Keratinocyte (primary cell): ENCODE data around the gene COL6A2. TPM values are rescaled to one million over a fixed set of nuclear protein-coding genes. Genes with fewer than 3 reads are reported as not detected.

ENCODE experiments used
- DNase-seq: peaks from one replicate; pipeline ENCODE4 v3.0.0-alpha.2; 2011; ENCODE audit warnings: low read depth, missing footprints, low spot score
- FAIRE-seq: peaks from 2 replicates; lab custom pipeline; 2011; peaks lifted over from hg19 to GRCh38; lab: Jason Lieb, UNC
- H2AFZ ChIP-seq: 2 replicates; pipeline ENCODE4 v1.6.0; 2012; ENCODE audit warnings: low read length, control low read depth, inconsistent platforms; ENCODE audit not compliant: control insufficient read depth
- H3K27ac ChIP-seq: 2 replicates; pipeline ENCODE4 v1.5.1; 2011; ENCODE audit warnings: low read length; ENCODE audit not compliant: control insufficient read depth, insufficient read depth
- H3K27me3 ChIP-seq: 3 replicates; pipeline ENCODE4 v1.6.0; 2011; ENCODE audit warnings: low read length; ENCODE audit not compliant: control insufficient read depth, insufficient read depth; ENCODE audit errors: extremely low read depth
- H3K36me3 ChIP-seq, 2 experiments: 2 replicates in 1 of 2; 3 replicates in 1 of 2; pipeline ENCODE4 v1.5.1; 2011; ENCODE audit warnings: low read length in 2 of 2, mild to moderate bottlenecking in 1 of 2; ENCODE audit not compliant: control insufficient read depth in 2 of 2, insufficient read depth in 2 of 2; ENCODE audit errors: extremely low read depth in 1 of 2
- H3K4me1 ChIP-seq: 3 replicates; pipeline ENCODE4 v1.5.1; 2011; ENCODE audit warnings: low read length; ENCODE audit not compliant: control insufficient read depth, insufficient read depth; ENCODE audit errors: extremely low read depth
- H3K4me2 ChIP-seq: 3 replicates; pipeline ENCODE4 v1.6.0; 2011; ENCODE audit warnings: low read depth, low read length; ENCODE audit not compliant: control insufficient read depth, insufficient read depth; ENCODE audit errors: extremely low read depth
- H3K4me3 ChIP-seq, 3 experiments: fragments of 200-600 bp in 1 of 3; sonication (generic) in 1 of 3; 2 replicates in 2 of 3; 3 replicates in 1 of 3; pipeline ENCODE4 v1.5.1; 2011 to 2016; ENCODE audit warnings: low read length in 3 of 3, mild to moderate bottlenecking in 3 of 3, control low read depth in 2 of 3, inconsistent platforms in 1 of 3, low read depth in 1 of 3, mixed read lengths in 1 of 3, mixed run types in 1 of 3, moderate library complexity in 1 of 3; ENCODE audit not compliant: control insufficient read depth in 2 of 3, insufficient read depth in 2 of 3; ENCODE audit errors: extremely low read depth in 1 of 3
- H3K79me2 ChIP-seq: 2 replicates; pipeline ENCODE4 v1.6.0; 2012; ENCODE audit warnings: low read length; ENCODE audit not compliant: control insufficient read depth, insufficient read depth
- H3K9ac ChIP-seq: 3 replicates; pipeline ENCODE4 v1.6.0; 2011; ENCODE audit warnings: low read length; ENCODE audit not compliant: control insufficient read depth, insufficient read depth; ENCODE audit errors: extremely low read depth
- H3K9me1 ChIP-seq: 3 replicates; pipeline ENCODE4 v1.6.0; 2011; ENCODE audit warnings: low read length; ENCODE audit not compliant: control insufficient read depth, insufficient read depth; ENCODE audit errors: extremely low read depth
- H3K9me3 ChIP-seq: 2 replicates; pipeline ENCODE4 v1.5.1; 2012; ENCODE audit warnings: low read depth, low read length; ENCODE audit not compliant: control insufficient read depth
- H4K20me1 ChIP-seq: 3 replicates; pipeline ENCODE4 v1.6.0; 2011; ENCODE audit warnings: low read length; ENCODE audit not compliant: control insufficient read depth, insufficient read depth; ENCODE audit errors: extremely low read depth
- CTCF ChIP-seq, 3 experiments: IDR thresholded peaks in 1 of 3; conservative IDR thresholded peaks in 1 of 3; optimal IDR thresholded peaks in 1 of 3; 2 replicates in 2 of 3; 3 replicates in 1 of 3; pipeline versions ENCODE3 to v1.5.1; 2011; ENCODE audit warnings: low read length in 3 of 3, mild to moderate bottlenecking in 3 of 3, moderate library complexity in 2 of 3, control low read depth in 1 of 3, inconsistent platforms in 1 of 3; ENCODE audit not compliant: insufficient read depth in 2 of 3; ENCODE audit errors: extremely low read depth in 1 of 3
- EZH2 ChIP-seq: IDR thresholded peaks from one replicate; pipeline ENCODE4 v1.6.1; 2012; ENCODE audit warnings: inconsistent platforms, mild to moderate bottlenecking, low read length, moderate library complexity
- dilution Hi-C: fragments of 300-500 bp; cut with MboI; formaldehyde crosslinking; loops from one replicate; pipeline ENCODE4 v1.7.0; 2020; ENCODE audit warnings: low sequenced_read_pairs; ENCODE audit not compliant: extremely low pct_ligation_motif_present
- polyA plus RNA-seq, 5 experiments: library from polyadenylated mRNA; depleted of rRNA in 3 of 5; stranded (reverse) in 3 of 5; stranded (forward) in 1 of 5; unstranded in 1 of 5; fragments of >200 nt; gene quantifications; 1 replicate in 1 of 5; 2 replicates in 3 of 5; 3 replicates in 1 of 5; pipeline versions ENCODE4 v1.2.1 to v1.2.3, GENCODE V29; 2011 to 2012; ENCODE audit warnings: missing spikeins in 2 of 5, low read depth in 1 of 5, low replicate concordance in 1 of 5

The COL6A2 gene
- polyA plus RNA-seq, 1 donor (not counting 4 experiments of a cell fraction or from before 2014, with no cell fraction given), result 0.03 TPM

GRCh38 chr21:46060596-46061061, 37.3 kb upstream of the COL6A2 start:
- FAIRE-seq (no peak), DNase-seq (no peak)
- Histone ChIP-seq H3K9ac (no peak overlapping the region), H3K79me2 (no peaks in the 10 kb centered on the region), H3K27me3 (peaks cover 28% of the 10 kb centered on the region), H3K9me3 (peaks cover 20% of the 10 kb centered on the region), H3K4me3 (no peak overlapping the region), H3K4me2 (no peak overlapping the region), H3K27ac (no peak overlapping the region), H2AFZ (no peak overlapping the region), H3K36me3 (no peaks in the 10 kb centered on the region), H4K20me1 (no peaks in the 10 kb centered on the region), H3K9me1 (no peaks in the 10 kb centered on the region), H3K4me1 (peaks cover 9% of the 10 kb centered on the region)
- TF ChIP-seq CTCF (optimal IDR thresholded peaks at IDR 0.05 in 1 of 3, IDR thresholded peaks at IDR 0.05 in 1 of 3, conservative IDR thresholded peaks at IDR 0.05 in 1 of 3; ENCODE audit: extremely low read depth in 1 of 3, insufficient read depth in 2 of 3, low read length in 3 of 3) (no peak), EZH2 (no peak)
- dilution Hi-C loops, result no loop called here

- FAIRE-seq, result no peak
- H3K27ac ChIP-seq, result no peak overlapping the region
- no peaks in the 10 kb centered on the region for H3K79me2 ChIP-seq
- H3K9ac ChIP-seq, result no peak overlapping the region
- no peak overlapping the region for H3K4me2 ChIP-seq
- dilution Hi-C loops, result no loop called here
- peaks cover 6% of the 10 kb centered on the region for H3K4me1 ChIP-seq
- TF ChIP-seq EZH2 (no peak), CTCF (optimal IDR thresholded peaks at IDR 0.05 in 1 of 3, IDR thresholded peaks at IDR 0.05 in 1 of 3, conservative IDR thresholded peaks at IDR 0.05 in 1 of 3; ENCODE audit: extremely low read depth in 1 of 3, insufficient read depth in 2 of 3, low read length in 3 of 3) (no peak)
- H3K9me1 ChIP-seq, result no peaks in the 10 kb centered on the region
- no peak overlapping the region for H2AFZ ChIP-seq
- peaks cover 20% of the 10 kb centered on the region for H3K9me3 ChIP-seq
- no peak overlapping the region for H3K4me3 ChIP-seq
- peaks cover 28% of the 10 kb centered on the region for H3K27me3 ChIP-seq
- H4K20me1 ChIP-seq, result no peaks in the 10 kb centered on the region
- DNase-seq, result no peak
- H3K36me3 ChIP-seq, result no peaks in the 10 kb centered on the region
Observed at GRCh38 chr21:46061063-46061462, 36.8 kb upstream of the COL6A2 start.
